ENCODE data around the gene SLC43A2. TPM values are rescaled to one million over a fixed set of nuclear protein-coding genes. Genes with fewer than 3 reads are reported as not detected.
A peak's percentile ranks its signal among the peaks of the same experiment; 100 is the strongest.

SLC43A2 gene
- 26.0 and 27.2 TPM in 2 replicates for total RNA-seq (2013; cell fraction: nucleolus; rRNA removed)
- total RNA-seq (2014; rRNA removed) (9.4 and 11.6 TPM in 2 replicates), total RNA-seq (2014; rRNA removed; fragmentation: Illumina TruSeq; extraction: Trizol) (3.5 and 4.7 TPM in 2 replicates), total RNA-seq (2021) (14.0 and 14.1 TPM in 2 replicates), polyA plus RNA-seq (2011; rRNA removed) (1.7 and 2.9 TPM in 2 replicates), polyA plus RNA-seq (2014; fragmentation: Illumina TruSeq; extraction: Trizol) (1.6 and 3.9 TPM in 2 replicates), polyA plus RNA-seq (2014; fragmentation: Nextera tagmentation; extraction: Ambion mirVana) (under 1 TPM; 0.03 to 0.13 TPM), polyA plus RNA-seq (2014; rRNA removed) (12.3 and 12.6 TPM in 2 replicates), polyA plus RNA-seq (2016; fragmentation: Nextera tagmentation; extraction: Ambion mirVana) (1 to 10 TPM; 6.7 to 7.4 TPM), polyA minus RNA-seq (2011; rRNA and poly(A)+ RNA removed) (4.2 and 8.9 TPM in 2 replicates), Bru-seq, nascent RNA (percentile 58 among the genes with signal in this experiment), BruChase-seq, experiment 1, labeled RNA remaining after a 6-hour chase (percentile 57 among the genes with signal in this experiment), BruChase-seq, experiment 2, labeled RNA remaining after a 2-hour chase (percentile 55 among the genes with signal in this experiment)
- polyA plus RNA-seq (2011; ENCODE audit: low read depth) = 1.0 TPM
- polyA plus RNA-seq (2011; cell fraction: cytosol; rRNA removed) = 4.9 and 6.0 TPM in 2 replicates
- 4.3 and 4.8 TPM in 2 replicates for polyA plus RNA-seq (2011; cell fraction: nucleus; rRNA removed)
- polyA plus RNA-seq (2012) = 3.8 and 3.9 TPM in 2 replicates
- polyA minus RNA-seq (2011; cell fraction: cytosol; rRNA and poly(A)+ RNA removed) = 2.5 and 6.4 TPM in 2 replicates
- polyA minus RNA-seq (2011; cell fraction: nucleus; rRNA and poly(A)+ RNA removed) = 3.9 and 6.9 TPM in 2 replicates
- long read RNA-seq, experiment 1, partial matches to known transcripts = 3 of 4 reads
- long read RNA-seq, experiment 1, other reads (novel, unspliced or antisense) = 1 of 4 reads
- long read RNA-seq, experiment 2, partial matches to known transcripts = 0 of 1 reads
- long read RNA-seq, experiment 2, other reads (novel, unspliced or antisense) = 1 of 1 reads

GRCh38 chr17:1627982-1628855, at the start of gene SLC43A2:
TSS of gene SLC43A2 (minus strand) at chr17:1628834. CDS start at chr17:1627874, 960 bp downstream.
- H4K20me1 ChIP-seq (ENCODE audit: control insufficient read depth, insufficient read depth) = no peaks in the 10 kb centered on the region
- H3K27ac ChIP-seq (ENCODE audit: control insufficient read depth, insufficient read depth) = peak within 1 kb of the TSS; percentile 87
- peaks cover 42% of the 10 kb centered on the region for H3K4me1 ChIP-seq (ENCODE audit: control insufficient read depth, insufficient read depth, low read length)
- BruUV-seq (replicated peaks) = no TSS peak
- H3K4me2 ChIP-seq (ENCODE audit: control insufficient read depth, insufficient read depth) = peak within 1 kb of the TSS; percentile 100
- H3K9ac ChIP-seq (ENCODE audit: control insufficient read depth, insufficient read depth, low read length) = peak within 1 kb of the TSS; percentile 66
- ChIA-PET POLR2A (interaction anchor here (0.6 to 6.0 kb wide), 8 partner anchors 16 to 62 kb away, joined by 3 to 56 read pairs (median 5); no protein-coding TSS in a partner anchor), RAD21 (ENCODE audit: unreplicated experiment) (interaction anchor here (0.6 to 10.0 kb wide), 12 partner anchors 10 to 367 kb away, joined by 3 to 317 read pairs (median 8); partner anchors contain the start of genes INPP5K, PITPNA and RILP), SMC1A (ENCODE audit: uncharacterized antibody, unreplicated experiment) (interaction anchor here (0.6 to 5.4 kb wide), 9 partner anchors 21 to 267 kb away, joined by 3 to 107 read pairs (median 5); partner anchors contain the start of gene INPP5K), CTCF (interaction anchor here (0.6 to 9.9 kb wide), 14 partner anchors 18 to 369 kb away, joined by 3 to 380 read pairs (median 13); partner anchors contain the start of gene INPP5K)
- DNase-seq (ENCODE audit: low read depth, low spot score) (no peak), ATAC-seq (peak; percentile 83), FAIRE-seq (peak; percentile 78)
- peak within 1 kb of the TSS; percentile 88 for H3K4me3 ChIP-seq
- H3K27me3 ChIP-seq (replicated peaks in 1 of 2; ENCODE audit: control insufficient read depth in 2 of 2, insufficient read depth in 2 of 2, low read length in 1 of 2) = no peaks in the 10 kb centered on the region
- in situ Hi-C loops (cut with MboI) = loop anchor here (10.0 kb wide), 1 partner anchor 53 kb away; no protein-coding TSS in a partner anchor
- H3K9me3 ChIP-seq (replicated peaks; ENCODE audit: control insufficient read depth, insufficient read depth, low read length) = no peaks in the 10 kb centered on the region
- H3K36me3 ChIP-seq (ENCODE audit: control insufficient read depth in 2 of 2, insufficient read depth in 2 of 2, low read length in 1 of 2) = no peaks in the 10 kb centered on the region
- peak within 1 kb of the TSS; percentile 79 for H2AFZ ChIP-seq (ENCODE audit: control insufficient read depth, low read depth, low read length)
- intact Hi-C loops (cut with micrococcal nuclease; ENCODE audit: unreplicated experiment) = loop anchor here (1.0 to 5.0 kb wide), 3 partner anchors 21 to 51 kb away; no protein-coding TSS in a partner anchor
- peaks cover 6% of the 10 kb centered on the region for H3K79me2 ChIP-seq (ENCODE audit: control insufficient read depth, insufficient read depth, low read length)
- 1% methylated on average over 75 of the region's 95 CpGs for WGBS (ENCODE audit: insufficient coverage, insufficient replicate concordance, low lambda C conversion rate, missing lambda C conversion rate)
- TF ChIP-seq PKNOX1 (IDR thresholded peaks at IDR 0.05) = peak; percentile 47
- peak; percentile 73 for TF ChIP-seq POLR2A (IDR thresholded peaks at IDR 0.05; ENCODE audit: low read depth, low read length)
- TF ChIP-seq GABPA (IDR thresholded peaks at IDR 0.05; ENCODE audit: low read depth) = no peak
- peak; percentile 65; the same call in 1 of the 2 replicates for TF ChIP-seq SIN3A (IDR thresholded peaks at IDR 0.05; ENCODE audit: low read depth, low read length)
- TF ChIP-seq CBFB (IDR thresholded peaks at IDR 0.05; ENCODE audit: low read depth) = 0 out of 2 replicates have a peak, but pooled peaks have one; percentile 40
- no peak for TF ChIP-seq ATF3 (IDR thresholded peaks at IDR 0.05; ENCODE audit: borderline replicate concordance, extremely low read depth, low read depth, low read length)
- TF ChIP-seq ZNF24 (IDR thresholded peaks at IDR 0.05) = no peak
- TF ChIP-seq ZBED1 (IDR thresholded peaks at IDR 0.05; ENCODE audit: borderline replicate concordance) = no peak
- TF ChIP-seq MYB (IDR thresholded peaks at IDR 0.05; ENCODE audit: borderline replicate concordance, low read depth, low read length) = no peak
- no peak for TF ChIP-seq SPI1 (IDR thresholded peaks at IDR 0.05; ENCODE audit: borderline replicate concordance, insufficient read depth, low read depth, low read length)
- no peak for TF ChIP-seq ATF2 (IDR thresholded peaks at IDR 0.05; ENCODE audit: low read length)
- no peak for TF ChIP-seq BCL11A (IDR thresholded peaks at IDR 0.05; ENCODE audit: low read depth, low read length)
- no peak for TF ChIP-seq HCFC1 (IDR thresholded peaks at IDR 0.05; ENCODE audit: low read length)
- TF ChIP-seq EP300 (IDR thresholded peaks at IDR 0.05; ENCODE audit: borderline replicate concordance in 1 of 2, control insufficient read depth in 1 of 2, low read depth in 2 of 2, low read length in 2 of 2) = no peak
- no peak for TF ChIP-seq ZSCAN29 (IDR thresholded peaks at IDR 0.05)
- TF ChIP-seq IKZF1 (conservative IDR thresholded peaks at IDR 0.05) = peak; percentile 53
- TF ChIP-seq CHD2 (IDR thresholded peaks at IDR 0.05; ENCODE audit: borderline replicate concordance, low read depth, low read length) = 0 out of 2 replicates have a peak, but pooled peaks have one; percentile 52

Data from GM12878 (cell line).